Upper lobe of right lung (tissue), 1 donor: ENCODE data around the gene BCDIN3D. TPM values are rescaled to one million over a fixed set of nuclear protein-coding genes. Genes with fewer than 3 reads are reported as not detected.

ENCODE experiments used
- ATAC-seq: fragments of 200-7000 bp; cut with Tn5 transposase; one replicate; pipeline ENCODE4 v1.9.1; 2020; ENCODE audit warnings: mild to moderate bottlenecking, moderate library complexity
- DNase-seq: peaks from one replicate; pipeline ENCODE4 v3.0.0-alpha.2; 2020
- H3K27ac ChIP-seq: fragments of 200-600 bp; one replicate; pipeline ENCODE4 v1.8.0; 2022
- H3K27me3 ChIP-seq: fragments of 200-600 bp; one replicate; pipeline ENCODE4 v1.8.0; 2022; ENCODE audit warnings: mild to moderate bottlenecking
- H3K36me3 ChIP-seq: fragments of 200-600 bp; one replicate; pipeline ENCODE4 v1.8.0; 2022
- H3K4me1 ChIP-seq: fragments of 200-600 bp; one replicate; pipeline ENCODE4 v1.8.0; 2022
- H3K4me3 ChIP-seq: fragments of 200-600 bp; one replicate; pipeline ENCODE4 v1.8.0; 2022; ENCODE audit warnings: mild to moderate bottlenecking
- H3K9me3 ChIP-seq: fragments of 200-600 bp; one replicate; pipeline ENCODE4 v1.8.0; 2022
- intact Hi-C: fragments of 100-400 bp; cut with DNase I; formaldehyde crosslinking; loops from one replicate; pipeline ENCODE4 v1.11.0; 2022
- total RNA-seq: library from RNA; stranded (reverse); fragmentation: NEBNext Ultra II Directional; extraction: Animal tissue kit (Norgen Biotek cat#: 25700); gene quantifications from one replicate; pipeline ENCODE4 v1.2.1, GENCODE V29; 2021
- TF ChIP-seq, protein P1 (sequence below): fragments of 200-600 bp; IDR thresholded peaks from one replicate; pipeline ENCODE4 v1.8.0; 2022; ENCODE audit warnings: antibody characterized with exemption
- donor health status: DM: no; HTN: yes; CAD: no; lungs with severe emphysema.

Gene BCDIN3D
- total RNA-seq, 1 donor from 2014 or later: 4.9 TPM

DNA sequence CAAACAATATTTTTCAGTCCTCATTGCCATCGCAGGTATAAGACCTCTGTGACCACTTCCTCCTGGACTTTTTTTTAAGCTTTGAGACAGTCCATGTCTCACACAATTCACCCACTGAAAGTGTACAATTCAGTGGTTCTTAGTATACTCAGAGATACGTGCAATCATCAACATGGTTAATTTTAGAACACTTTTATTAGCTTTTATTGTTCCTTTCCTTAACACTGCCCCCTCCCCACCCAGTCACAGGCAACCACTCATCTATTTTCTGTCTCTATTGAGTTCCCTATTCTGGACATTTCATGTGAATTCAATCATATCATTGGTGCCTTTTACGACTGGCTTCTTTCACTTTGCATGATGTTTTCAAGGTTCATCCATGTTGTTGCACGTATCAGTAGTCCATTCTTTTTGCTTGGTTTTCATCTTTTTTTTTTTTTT, 30.9 kb downstream of the BCDIN3D start:
- Histone ChIP-seq H3K27ac (no peak overlapping the region), H3K4me3 (no peak overlapping the region), H3K4me1 (peaks cover 23% of the 10 kb centered on the region), H3K36me3 (no peaks in the 10 kb centered on the region), H3K9me3 (no peaks in the 10 kb centered on the region), H3K27me3 (no peaks in the 10 kb centered on the region)
- ATAC-seq (no peak), DNase-seq (no peak)
- TF ChIP-seq, protein P1, sequence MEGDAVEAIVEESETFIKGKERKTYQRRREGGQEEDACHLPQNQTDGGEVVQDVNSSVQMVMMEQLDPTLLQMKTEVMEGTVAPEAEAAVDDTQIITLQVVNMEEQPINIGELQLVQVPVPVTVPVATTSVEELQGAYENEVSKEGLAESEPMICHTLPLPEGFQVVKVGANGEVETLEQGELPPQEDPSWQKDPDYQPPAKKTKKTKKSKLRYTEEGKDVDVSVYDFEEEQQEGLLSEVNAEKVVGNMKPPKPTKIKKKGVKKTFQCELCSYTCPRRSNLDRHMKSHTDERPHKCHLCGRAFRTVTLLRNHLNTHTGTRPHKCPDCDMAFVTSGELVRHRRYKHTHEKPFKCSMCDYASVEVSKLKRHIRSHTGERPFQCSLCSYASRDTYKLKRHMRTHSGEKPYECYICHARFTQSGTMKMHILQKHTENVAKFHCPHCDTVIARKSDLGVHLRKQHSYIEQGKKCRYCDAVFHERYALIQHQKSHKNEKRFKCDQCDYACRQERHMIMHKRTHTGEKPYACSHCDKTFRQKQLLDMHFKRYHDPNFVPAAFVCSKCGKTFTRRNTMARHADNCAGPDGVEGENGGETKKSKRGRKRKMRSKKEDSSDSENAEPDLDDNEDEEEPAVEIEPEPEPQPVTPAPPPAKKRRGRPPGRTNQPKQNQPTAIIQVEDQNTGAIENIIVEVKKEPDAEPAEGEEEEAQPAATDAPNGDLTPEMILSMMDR: no peak
- intact Hi-C loops: no loop called here

DNA sequence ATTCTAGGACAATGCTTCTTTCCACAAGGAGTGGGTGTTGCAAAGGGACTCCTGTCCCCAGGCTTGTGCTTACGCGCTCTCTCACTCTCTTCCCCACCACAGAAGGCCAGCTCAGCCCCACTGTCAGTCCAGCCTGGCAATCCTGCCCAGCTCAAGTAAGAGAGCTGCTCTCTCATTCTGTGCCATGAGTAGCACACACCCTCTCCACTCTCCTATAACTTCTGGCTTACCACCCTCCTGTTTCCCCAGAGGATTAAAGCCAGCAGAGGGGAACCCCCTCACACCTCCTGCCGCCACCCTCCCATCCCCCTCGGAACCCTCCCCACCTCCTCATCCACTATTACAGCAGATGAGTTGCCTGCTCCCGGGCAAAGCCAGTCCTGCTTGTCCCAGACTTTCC, 31.8 kb downstream of the BCDIN3D start:
- H3K4me1 ChIP-seq: peaks cover 23% of the 10 kb centered on the region
- H3K27me3 ChIP-seq: no peaks in the 10 kb centered on the region
- H3K27ac ChIP-seq: no peak overlapping the region
- no peak for ATAC-seq
- H3K9me3 ChIP-seq: no peaks in the 10 kb centered on the region
- H3K36me3 ChIP-seq: no peaks in the 10 kb centered on the region
- intact Hi-C loops: no loop called here
- TF ChIP-seq, protein P1: no peak
- no peak for DNase-seq
- no peak overlapping the region for H3K4me3 ChIP-seq

DNA sequence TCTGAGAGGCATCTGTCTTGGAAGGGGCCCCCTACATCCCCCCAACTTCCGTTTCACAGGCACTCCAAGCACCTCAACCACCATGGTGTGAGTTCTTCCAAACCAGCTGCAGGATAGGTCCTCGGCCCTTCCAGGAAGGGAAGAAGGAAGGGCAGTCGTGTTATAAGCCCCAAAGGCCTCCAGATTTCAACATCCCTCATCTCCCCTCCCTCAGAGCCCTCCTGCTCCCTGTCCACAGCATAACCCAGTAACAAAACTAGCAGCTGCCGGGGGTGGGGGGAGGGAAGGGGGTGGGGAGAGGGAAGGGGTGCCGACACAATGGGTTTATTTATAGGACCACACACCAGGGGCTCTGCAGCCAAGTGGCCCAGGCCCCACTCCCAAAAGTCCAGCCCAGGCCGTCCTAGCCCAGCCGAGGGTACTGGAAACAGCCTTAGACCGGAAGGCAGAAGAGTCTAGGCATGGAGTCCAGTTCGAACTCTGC, 33.0 kb downstream of the BCDIN3D start:
- peaks cover 10% of the 10 kb centered on the region for H3K36me3 ChIP-seq
- no peaks in the 10 kb centered on the region for H3K27me3 ChIP-seq
- DNase-seq: no peak
- peaks cover 23% of the 10 kb centered on the region for H3K4me1 ChIP-seq
- no peak overlapping the region for H3K4me3 ChIP-seq
- peak overlapping the region; percentile 65 for H3K27ac ChIP-seq
- no peak for ATAC-seq
- no peaks in the 10 kb centered on the region for H3K9me3 ChIP-seq
- intact Hi-C loops: no loop called here
- TF ChIP-seq, protein P1: no peak

DNA sequence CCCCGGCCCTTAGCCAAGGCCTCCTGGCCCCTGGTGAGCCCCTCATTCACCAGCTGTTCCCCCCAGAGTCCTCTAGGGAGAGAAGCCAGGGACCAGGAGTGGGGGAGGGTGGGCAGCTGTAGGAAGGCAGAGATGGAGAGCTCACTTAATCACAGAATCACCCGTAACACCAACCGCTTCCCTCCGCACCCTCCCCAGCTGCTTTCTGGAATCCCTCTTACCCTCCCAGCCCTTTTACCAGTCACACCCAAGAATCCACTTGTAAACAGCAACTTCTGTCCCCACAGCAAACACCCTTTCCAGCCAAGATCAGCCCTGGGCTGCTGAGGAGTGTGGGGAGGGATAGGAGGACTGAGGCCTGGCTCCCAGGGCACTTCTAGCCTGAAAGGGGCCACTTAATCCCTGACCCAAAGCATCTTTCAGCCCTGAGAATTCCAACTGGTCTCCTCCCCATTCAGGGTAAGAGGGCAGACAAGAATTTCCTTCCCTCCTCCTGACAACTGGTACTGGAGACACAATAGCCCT, 33.5 kb downstream of the BCDIN3D start:
- DNase-seq (no peak), ATAC-seq (peak; percentile 90)
- peaks cover 23% of the 10 kb centered on the region for H3K4me1 ChIP-seq
- H3K27me3 ChIP-seq: no peaks in the 10 kb centered on the region
- intact Hi-C loops: no loop called here
- H3K27ac ChIP-seq: peak overlapping the region; percentile 81
- TF ChIP-seq, protein P1: no peak
- peaks cover 15% of the 10 kb centered on the region for H3K36me3 ChIP-seq
- H3K9me3 ChIP-seq: no peaks in the 10 kb centered on the region
- no peak overlapping the region for H3K4me3 ChIP-seq

DNA sequence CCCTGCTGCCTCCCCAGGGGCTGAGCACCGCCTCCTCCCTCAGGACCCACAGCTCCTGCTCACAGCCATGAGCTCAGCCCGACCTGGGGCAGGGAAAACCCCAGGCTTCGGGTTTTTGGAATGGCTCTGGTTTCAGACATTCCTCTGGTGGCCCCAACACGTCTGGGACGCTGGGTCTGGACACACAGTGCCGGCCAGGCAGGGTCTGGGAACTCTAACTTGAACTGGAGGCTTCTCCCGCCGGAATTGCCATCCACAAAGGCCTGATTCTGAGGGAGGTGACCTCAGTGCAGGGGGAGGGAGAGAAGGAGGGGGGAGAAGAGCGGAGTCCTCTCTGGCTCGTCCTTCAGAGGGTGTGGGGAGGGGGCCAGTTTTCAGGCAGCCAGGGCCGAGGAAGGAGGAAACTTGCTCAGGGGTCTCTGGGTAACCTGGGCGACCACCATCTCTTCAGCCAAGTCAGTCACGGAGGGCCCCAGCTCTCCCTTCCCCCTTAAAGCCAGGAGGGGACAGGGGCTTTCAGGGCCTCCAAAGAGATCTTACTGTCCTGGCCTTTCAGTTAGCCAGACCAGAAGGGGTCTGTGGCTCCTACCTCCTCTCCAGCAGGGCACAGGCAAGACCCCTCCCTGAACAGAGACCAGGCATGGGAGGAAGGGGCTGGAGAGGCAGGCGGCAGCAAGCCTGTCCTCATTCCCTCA, 34.1 kb downstream of the BCDIN3D start:
- Histone ChIP-seq H3K4me3 (no peak overlapping the region), H3K4me1 (peaks cover 23% of the 10 kb centered on the region), H3K9me3 (no peaks in the 10 kb centered on the region), H3K27ac (peak overlapping the region; percentile 81), H3K27me3 (no peaks in the 10 kb centered on the region), H3K36me3 (peaks cover 21% of the 10 kb centered on the region)
- DNase-seq (no peak), ATAC-seq (peak; percentile 61)
- TF ChIP-seq, protein P1: no peak
- intact Hi-C loops: no loop called here
